Measurements from ENCODE around the gene NPHS2. TPM values are rescaled to one million over a fixed set of nuclear protein-coding genes. Genes with fewer than 3 reads are reported as not detected.

The NPHS2 gene
- not detected for total RNA-seq
- long read RNA-seq, result 0 reads

DNA sequence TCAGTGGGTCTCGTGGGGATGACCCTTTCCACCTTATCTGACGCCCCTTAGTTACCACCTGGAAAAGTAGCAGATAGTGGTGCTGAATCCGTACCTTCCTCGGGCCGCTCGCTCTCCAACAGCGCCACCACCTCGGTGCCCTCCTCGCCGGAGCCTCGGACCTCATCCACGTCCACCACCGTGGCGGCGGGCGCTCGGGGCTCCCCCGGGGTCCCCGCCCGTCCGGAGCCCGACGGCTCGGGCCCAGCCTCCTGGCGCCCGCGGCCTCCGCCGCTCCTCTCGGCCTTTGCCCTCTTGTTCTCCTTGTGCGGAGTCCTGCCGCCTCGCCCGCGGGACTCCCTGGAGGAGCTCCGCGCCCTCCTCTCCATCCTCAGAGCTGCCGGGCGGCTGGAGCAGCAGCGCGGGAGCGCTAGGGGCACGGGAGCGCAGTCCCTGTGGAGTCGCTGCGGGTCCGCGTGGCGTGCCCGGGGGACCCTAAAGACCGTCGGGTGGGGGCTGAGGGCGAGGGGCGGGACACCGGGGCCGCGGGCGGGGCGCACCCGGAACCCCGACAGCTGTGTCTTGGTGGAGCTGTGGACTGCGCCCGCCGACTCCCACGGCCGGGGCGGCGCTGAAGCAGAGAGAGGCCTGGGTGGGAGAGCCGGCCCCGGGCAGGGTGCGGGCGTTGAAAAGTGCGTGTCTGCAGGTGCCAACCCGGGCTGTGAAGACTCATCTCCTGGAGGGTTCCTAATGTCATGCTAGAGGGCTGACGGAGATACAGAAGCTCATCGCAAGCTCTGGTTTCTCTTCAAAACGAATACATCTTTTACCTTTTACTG is at the start of gene NPHS2:
TSS of gene NPHS2 (minus strand) at position 452 of the 818 bp plus-strand sequence. CDS start at position 368, 84 bp downstream.
- ATAC-seq (ENCODE audit: poor library complexity) (no peak), DNase-seq (no peak)
- intact Hi-C loops (cut with DNase I), result no loop called here

DNA sequence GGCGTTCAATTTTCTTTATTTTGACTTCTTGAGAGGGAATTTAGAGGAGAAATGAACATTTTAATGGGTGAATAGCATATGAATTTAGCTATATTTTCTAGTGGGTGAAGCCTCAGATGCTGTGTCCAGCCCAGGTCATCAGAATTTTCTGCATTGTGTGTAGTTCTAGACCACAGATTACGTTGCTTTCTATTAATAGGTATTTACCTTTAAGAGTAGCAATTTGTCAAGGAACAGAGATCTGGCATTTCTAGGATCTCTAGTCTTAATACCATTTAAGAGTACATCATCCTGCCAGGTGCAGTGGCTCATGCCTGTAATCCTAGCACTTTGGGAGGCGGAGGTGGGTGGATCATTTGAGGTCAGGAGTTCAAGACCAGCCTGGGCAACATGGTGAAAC is 36.6 kb upstream of the NPHS2 start:
- ATAC-seq (ENCODE audit: poor library complexity) (no peak), DNase-seq (no peak)
- intact Hi-C loops (cut with DNase I), result no loop called here

DNA sequence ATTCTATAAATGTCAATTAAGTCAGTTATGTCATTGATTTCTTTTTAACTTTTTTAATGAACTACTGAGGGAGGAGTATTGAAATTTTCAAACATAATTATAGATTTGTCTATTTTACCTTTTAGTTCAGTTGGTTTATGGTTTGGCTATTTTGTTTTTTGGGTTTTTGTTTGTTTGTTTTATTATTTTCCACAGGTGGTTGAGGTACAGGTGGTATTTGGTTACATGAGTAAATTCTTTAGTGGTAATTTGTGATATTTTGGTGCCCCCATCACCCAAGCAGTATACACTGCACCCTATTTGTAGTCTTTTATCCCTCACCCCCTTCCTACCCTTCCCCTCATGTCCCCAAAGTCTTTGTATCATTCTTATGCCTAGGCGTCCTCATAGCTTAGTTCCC is 25.3 kb upstream of the NPHS2 start:
- ATAC-seq (ENCODE audit: poor library complexity) (no peak), DNase-seq (no peak)
- intact Hi-C loops (cut with DNase I), result no loop called here

DNA sequence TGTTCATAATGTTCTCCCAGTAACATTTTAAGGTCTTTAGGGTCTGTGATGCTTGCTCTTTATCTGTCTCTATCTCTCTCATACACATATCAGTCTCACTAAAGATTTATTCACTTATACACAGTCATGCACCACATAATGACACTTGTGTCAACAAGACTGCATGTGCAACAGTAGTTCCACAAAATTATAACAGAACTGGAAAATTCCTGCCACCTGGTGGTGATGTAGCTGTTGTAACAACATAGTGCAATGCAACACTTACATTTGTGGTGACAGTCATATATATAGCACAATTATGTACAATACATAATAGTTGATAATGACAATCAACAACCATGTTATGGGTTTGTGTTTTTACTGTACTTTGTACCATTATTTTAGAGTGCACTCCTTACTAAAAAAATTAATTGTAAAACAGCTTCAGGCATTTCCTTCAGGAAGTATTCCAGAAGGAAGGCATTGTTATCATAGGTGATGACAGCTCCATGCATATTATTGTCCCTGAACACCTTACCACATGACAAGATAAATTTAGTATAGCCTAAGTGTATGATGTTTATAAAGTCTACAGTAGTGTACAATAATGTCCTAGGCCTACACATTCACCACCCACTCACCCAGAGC is 24.0 kb upstream of the NPHS2 start:
- DNase-seq, result no peak
- ATAC-seq (ENCODE audit: poor library complexity), result no peak
- intact Hi-C loops (cut with DNase I), result no loop called here

DNA sequence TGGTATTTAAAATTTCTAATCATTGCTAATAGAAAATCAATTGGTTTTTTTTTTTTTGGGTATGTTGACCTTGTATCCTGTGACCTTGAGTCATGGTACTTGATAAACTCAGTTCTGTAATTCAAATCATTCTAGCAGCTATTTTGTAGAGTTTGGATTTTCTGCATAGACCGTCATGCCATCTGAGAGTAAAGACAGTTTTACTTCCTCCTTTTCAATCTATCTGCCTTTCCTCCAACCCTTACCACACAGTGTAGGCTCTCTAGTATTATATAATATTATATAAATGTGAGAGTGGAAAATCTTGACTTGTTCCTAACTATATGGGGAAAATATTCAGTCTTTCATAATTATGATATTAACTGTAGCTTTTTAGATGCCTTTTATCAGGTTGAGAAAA is 22.9 kb upstream of the NPHS2 start:
- ATAC-seq (ENCODE audit: poor library complexity), result no peak
- intact Hi-C loops (cut with DNase I), result no loop called here
- no peak for DNase-seq

DNA sequence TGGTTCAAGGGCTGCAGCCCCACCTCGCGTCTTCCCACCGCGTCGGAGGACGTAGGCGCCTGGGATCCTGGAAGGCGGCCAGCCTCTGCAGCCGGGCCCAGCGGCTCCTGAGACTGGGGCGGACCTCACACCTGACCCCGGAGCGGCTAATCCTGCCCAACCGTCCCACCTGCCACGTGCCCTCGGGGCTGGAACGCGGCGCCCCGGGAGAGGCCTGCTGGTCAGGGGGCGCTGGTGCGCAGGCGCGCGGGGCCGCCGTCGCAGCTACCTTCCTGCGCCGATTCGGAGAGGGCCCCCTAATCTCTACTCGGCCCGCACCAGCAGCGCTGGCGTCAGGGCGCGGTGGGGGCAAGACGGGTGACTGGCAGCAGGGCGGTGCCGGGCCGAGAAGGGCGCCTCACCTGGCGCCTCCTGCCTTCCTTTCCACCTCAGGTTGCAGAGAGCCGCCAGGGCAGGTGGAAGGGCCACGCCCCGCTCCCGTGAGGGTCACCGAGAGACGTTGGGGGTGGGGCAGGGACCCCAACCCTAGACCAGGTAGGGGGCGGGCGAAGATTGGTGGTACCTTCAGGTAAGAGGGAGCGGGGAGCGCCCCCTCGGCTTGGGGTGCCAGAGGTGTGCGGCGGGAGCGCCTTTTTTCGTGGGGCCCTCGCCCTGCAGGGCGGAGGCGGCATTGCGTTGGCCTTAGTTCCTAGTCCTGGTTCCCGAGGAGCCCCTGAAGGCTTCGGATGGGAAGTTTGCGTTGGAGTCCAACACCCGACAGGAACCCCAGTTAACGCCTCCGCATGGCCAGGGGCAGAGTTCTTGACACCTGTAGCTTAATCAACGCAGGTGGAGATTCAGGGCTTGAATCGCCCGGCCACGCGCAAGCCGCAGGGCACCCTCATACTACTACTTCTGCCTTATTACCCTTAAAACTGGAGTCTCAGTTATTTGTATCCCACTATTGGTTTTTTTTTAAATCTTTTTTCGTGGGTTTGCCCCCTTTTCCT is 16.1 kb upstream of the NPHS2 start, which contains the start of gene TDRD5:
TSS of gene TDRD5 (plus strand) at position 241 of the 989 bp plus-strand sequence. CDS start 784 bp downstream, outside the sequence.
- DNase-seq (no peak), ATAC-seq (ENCODE audit: poor library complexity) (peak; percentile 41)
- intact Hi-C loops (cut with DNase I), result no loop called here

DNA sequence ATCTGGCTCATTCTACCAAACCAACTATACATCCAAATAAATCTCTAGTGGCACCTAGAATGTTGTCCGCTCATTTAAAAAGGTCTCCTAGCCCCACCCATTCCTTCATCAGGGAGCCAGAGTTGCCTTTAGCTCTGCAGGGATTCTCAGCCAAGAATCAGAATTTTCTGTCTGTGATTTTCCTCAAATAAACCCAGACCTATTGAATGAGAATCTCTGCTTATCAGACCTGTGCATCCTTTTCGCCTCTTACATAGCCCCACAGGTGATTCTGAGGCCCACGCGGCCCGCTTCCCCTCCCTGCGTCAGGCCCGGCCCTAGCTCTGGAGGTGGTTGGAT is 15.5 kb upstream of the NPHS2 start:
- intact Hi-C loops (cut with DNase I), result no loop called here
- DNase-seq (no peak), ATAC-seq (ENCODE audit: poor library complexity) (no peak)

DNA sequence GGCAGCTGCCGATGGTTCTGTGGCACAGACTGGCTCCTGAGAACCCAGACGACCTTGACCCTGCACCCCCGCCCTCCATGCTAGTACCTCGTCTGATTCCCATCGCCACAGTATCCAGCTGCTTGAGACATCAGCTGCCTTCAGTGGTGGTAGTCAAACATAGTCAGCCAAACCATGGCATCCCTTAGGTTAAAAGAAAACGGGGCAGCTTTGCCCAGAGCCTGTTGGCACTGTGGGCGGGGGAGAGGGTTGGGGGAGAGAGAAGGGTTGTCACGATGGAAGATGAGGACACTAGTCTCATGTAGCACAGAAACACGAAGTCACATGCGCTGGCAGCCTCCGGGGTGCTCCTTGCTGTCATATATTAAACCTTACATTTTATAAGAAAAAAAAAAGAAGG is 14.9 kb upstream of the NPHS2 start:
- DNase-seq, result no peak
- intact Hi-C loops (cut with DNase I), result no loop called here
- no peak for ATAC-seq (ENCODE audit: poor library complexity)

DNA sequence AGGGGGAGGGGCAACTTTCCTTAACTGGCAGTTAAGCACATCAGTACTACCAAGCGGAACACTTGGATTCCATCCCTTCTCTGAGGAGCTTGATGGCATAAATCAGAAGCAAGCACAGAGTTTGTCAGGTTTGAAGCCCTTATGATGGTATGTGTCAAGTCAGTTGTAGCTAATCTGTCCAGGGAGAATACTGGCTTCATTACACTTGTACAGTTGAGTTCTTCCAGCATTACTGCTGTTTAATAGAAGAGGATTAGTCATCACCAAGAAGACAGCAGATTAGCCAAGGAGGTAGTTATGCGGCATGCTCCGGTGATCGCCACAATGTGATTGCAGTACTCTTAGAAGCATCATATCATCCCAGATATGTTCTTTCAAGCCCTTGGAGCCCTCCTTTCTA is 13.8 kb upstream of the NPHS2 start:
- intact Hi-C loops (cut with DNase I), result no loop called here
- ATAC-seq (ENCODE audit: poor library complexity), result no peak
- DNase-seq, result no peak

DNA sequence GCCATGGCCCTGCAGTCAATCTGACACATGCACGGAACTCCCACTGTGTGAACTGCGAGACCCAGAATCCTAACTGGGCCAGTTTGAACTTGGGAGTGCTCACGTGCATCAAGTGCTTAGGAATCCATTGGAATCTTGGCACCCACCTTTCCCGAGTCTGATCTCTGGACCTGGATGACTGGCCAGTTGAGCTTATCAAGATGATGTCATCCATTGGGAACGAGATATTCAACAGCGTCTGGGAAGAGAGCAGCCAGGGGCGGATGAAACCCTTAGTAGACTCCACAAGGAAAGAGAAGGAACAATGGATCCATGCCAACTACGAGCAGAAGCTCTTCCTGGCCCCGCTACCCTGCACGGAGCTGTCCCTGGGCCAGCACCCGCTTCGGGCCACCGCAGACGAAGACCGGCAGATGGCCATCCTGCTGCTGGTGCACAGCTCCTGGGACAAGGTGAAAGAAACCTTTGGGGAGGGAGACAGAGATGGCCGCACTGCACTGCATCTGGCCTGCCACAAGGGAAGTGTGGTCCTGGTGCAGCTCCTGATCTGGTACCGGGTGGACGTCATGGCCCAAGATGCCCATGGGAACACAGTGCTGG is 12.8 kb upstream of the NPHS2 start:
- no peak for DNase-seq
- ATAC-seq (ENCODE audit: poor library complexity), result no peak
- intact Hi-C loops (cut with DNase I), result no loop called here

DNA sequence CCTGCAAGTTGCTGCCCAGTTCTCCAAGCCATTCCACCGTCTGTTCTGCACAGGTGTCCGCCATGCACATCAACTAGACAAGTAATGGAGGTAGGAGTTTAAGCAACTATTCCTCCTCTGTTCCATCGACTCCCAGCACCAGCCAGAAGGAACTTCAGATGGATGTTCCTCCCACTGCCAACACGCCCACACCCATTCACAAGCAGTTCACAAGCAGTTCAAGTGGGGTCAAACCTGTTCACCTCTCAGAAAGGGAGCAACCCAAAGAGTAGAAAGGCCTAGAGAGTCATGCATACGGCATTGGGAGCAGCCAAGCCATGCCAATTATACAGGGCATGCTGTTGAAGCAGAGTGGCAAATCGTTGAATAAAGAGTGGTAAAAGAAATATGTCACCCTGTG is 11.6 kb upstream of the NPHS2 start:
- DNase-seq, result no peak
- intact Hi-C loops (cut with DNase I), result no loop called here
- ATAC-seq (ENCODE audit: poor library complexity), result no peak

DNA sequence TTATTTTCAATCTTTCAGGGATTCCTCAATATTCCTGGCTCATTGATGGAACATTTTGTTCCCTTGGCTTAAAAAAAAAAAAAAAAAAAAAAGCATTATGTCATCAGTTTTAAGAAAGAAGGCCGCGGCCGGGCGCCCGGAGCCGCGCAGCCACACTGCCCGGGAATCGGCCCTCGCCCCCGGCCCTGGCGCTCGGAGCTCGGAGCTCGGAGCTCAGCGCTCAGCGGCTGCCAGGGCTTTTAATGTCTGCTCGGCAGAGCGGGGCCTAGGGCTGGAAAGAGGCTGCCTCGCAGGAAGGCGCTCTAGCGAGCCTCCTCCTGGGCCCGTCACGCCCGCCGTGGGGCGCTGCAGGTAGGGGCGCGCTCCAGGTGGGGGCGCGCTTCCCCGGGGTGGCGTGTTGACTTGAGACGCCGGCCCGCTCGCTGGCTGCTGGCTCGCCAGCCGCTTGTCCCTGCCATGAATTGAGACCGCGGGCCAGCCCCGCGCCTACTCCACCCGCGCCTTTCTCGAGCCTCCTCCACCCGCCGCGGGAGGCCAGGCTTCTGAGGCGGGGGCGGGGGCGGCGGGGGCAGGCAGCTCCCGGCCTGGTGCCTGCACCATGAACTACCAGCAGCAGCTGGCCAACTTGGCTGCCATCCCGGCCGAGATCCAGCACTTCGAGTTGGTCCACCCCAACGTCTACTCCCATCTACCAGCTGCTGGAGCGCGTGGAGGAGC is 10.5 kb upstream of the NPHS2 start:
- intact Hi-C loops (cut with DNase I), result no loop called here
- peak; percentile 88 for ATAC-seq (ENCODE audit: poor library complexity)
- DNase-seq, result peak; percentile 77

DNA sequence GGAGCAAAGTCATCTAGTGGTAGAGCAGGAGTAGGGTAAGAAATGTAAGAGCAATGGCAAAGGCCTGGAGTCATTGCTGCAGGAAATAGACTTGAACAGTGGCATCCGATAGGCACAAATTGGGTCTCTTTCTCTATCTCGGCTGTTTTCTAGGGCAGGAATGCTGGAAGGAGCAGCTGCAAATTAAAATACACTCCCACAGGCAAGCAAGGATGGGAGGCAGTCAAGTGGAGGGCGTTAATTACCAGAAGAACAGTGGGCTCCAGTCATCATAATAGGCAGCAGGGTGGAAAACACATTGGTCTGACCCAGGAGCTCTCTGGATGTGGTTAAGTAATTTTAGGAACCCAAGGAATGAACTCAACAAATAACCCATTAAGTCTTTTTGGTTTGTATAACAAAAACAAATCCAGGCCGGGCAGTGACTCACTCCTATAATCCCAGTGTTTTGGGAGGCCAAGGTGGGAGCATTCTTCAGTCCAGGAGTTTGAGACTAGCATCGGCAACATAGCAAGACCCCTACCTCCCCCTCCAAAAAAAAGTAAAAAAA is 8.1 kb upstream of the NPHS2 start:
- ATAC-seq (ENCODE audit: poor library complexity), result no peak

DNA sequence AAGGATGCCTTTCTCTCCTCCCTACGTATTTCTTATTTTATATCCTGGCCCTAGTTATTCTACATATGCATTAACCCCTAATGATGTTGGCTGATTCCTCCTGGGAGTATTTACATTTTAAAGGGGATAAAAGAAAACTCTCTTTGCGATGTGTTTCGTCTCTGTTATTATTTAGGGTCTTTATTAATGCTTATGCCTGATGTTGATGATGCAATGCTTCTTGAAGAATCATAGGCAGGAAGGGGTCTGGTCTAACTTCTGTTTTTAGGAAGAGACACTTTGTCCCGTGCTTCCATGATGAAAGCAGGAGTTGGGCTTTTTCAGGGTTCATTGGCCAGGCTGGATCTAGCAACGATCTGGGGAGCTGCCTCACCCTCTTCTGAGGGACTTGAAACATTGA is 761 bp upstream of the NPHS2 start:
- ATAC-seq (ENCODE audit: poor library complexity) (no peak), DNase-seq (no peak)
- intact Hi-C loops (cut with DNase I), result no loop called here

More for the DNA sequence above, 8.1 kb upstream of the NPHS2 start:
- DNase-seq, result no peak
- intact Hi-C loops (cut with DNase I), result no loop called here

DNA sequence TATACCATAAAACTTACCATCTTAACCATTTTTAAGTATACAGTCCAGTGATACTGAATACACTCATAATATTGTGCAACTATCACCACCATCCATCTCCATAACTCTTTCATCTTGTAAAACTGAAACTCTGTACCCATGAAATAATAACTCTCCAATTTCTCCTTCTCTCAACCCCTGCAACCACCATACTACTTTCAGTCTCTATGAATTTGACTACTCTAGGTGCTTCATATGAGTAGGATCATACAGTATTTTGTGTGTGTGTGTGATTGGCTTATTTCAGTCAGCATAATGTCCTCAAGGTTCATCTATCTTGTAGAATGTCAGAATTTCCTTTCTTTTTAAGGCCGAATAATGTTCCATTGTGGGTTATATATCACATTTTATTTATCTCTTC is 17.7 kb downstream of the NPHS2 start:
- intact Hi-C loops (cut with DNase I), result no loop called here
- ATAC-seq (ENCODE audit: poor library complexity), result no peak
- no peak for DNase-seq

DNA sequence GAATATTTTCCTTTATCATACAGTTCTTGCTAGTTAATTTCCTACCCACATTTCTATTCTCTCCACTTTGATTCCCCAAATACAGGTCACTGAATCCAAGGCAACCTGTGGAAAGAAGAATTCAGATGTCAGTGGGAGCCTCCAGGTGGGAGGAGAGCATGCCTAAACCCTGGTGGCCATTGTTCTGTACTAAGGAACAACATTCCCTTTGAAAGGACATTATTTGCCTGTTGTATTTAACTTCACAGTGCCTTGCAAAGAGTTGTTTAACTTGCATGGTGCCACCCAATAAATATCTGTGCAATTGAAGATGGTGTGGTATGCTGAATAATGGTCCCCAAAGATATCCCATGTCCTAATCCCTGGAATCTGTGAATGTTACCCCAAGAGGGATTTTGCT is 21.3 kb downstream of the NPHS2 start:
- intact Hi-C loops (cut with DNase I), result no loop called here
- no peak for ATAC-seq (ENCODE audit: poor library complexity)

DNA sequence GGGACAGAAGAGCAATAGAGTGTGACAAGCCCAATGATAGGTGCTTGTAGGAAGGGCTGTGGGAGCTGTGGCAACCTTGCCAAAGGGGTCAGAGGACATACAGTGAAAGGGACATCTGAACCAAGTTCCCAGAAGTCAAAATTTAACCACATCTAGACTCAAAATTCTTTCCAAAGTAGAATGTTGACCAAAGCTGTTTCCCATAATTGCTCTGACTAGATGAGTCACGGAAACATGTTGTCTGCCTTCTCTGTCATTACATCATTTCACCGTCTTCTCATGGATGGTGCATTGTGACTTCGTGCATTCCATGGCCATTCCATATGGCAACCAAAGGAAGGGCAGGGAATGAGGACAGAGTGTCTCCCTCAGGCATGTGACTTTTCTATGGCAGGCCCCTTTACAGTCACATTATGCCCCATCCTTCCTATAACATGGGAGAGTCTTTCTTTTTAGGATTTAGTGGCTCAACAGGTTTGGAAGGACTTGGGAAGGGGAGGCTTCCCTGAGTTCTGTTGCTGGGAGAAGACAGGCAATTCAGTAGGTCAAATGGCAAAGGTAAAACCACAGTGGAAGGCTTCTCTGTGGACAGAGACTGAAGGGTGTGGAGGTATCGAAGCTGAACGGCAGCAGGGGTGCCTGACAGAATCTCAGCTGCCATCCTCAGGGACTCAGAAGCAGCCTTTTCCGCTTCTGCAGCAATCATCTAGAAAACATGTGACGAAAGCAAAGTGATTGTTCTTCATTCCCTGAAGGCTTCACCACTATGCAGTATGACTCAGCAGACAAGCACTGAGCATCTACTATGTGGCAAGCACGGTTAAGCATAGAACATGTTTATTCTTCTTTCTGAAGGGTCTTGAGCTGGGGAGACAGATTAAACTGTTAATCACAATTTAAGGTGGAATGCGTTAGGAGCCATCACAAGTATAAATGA is 24.7 kb downstream of the NPHS2 start:
- ATAC-seq (ENCODE audit: poor library complexity), result peak; percentile 51
- DNase-seq, result no peak
- intact Hi-C loops (cut with DNase I), result no loop called here

More for the DNA sequence above, 21.3 kb downstream of the NPHS2 start:
- DNase-seq, result no peak

Measured in Right ventricle myocardium superior (tissue), 1 donor.